Measurements from ENCODE around the gene MBP.

GRCh38 chr18:77084688-77085035 lies 47.9 kb downstream of the MBP start:
- TF ChIP-seq POLR2A (IDR thresholded peaks at IDR 0.05; ENCODE audit: low read depth, low read length) (no peak), EP300 (IDR thresholded peaks at IDR 0.05; ENCODE audit: borderline replicate concordance in 1 of 2, control insufficient read depth in 1 of 2, low read depth in 2 of 2, low read length in 2 of 2) (no peak), YY1 (IDR thresholded peaks at IDR 0.05; ENCODE audit: low read depth, low read length) (no peak), CTCF (IDR thresholded peaks at IDR 0.05 in 2 of 3, conservative IDR thresholded peaks at IDR 0.05 in 1 of 3; ENCODE audit: control insufficient read depth in 2 of 3, extremely low read depth in 1 of 3, insufficient read depth in 1 of 3, low read depth in 3 of 3, low read length in 3 of 3) (no peak), RBBP5 (conservative IDR thresholded peaks at IDR 0.05) (no peak)

Data from GM12878 (cell line).